ENCODE data around the gene MXRA7. TPM values are rescaled to one million over a fixed set of nuclear protein-coding genes. Genes with fewer than 3 reads are reported as not detected.

Gene MXRA7
- polyA plus RNA-seq, 1 donor = 87.4 TPM

DNA sequence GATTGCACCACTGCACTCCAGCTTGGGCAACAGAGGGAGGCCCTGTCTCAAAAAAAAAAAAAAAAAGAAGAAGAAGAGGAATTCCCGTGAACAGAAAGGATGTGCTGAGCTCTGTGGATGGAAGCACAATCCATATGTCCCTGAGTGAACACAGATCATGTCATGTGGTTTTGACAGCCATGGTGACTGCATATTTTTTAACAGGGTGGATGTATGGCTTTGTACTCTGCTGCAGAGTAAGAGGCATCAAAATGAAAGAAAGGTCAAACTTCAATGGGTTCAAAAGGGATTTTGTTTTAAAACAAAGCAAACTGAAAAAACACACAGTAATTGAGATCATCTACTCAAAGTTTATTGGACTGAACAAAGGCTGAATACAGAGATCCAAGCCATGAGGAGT lies 31.5 kb downstream of the MXRA7 start:
- DNase-seq = no peak

GRCh38 chr17:76678330-76678729 lies 32.4 kb downstream of the MXRA7 start:
- DNase-seq = no peak

- no peak for DNase-seq
Measured at GRCh38 chr17:76677406-76677805, 33.4 kb downstream of the MXRA7 start.

GRCh38 chr17:76676629-76677028 lies 34.1 kb downstream of the MXRA7 start:
- DNase-seq = no peak

GRCh38 chr17:76675648-76676047 lies 35.1 kb downstream of the MXRA7 start:
- DNase-seq = no peak

- DNase-seq = no peak
Measured at GRCh38 chr17:76674600-76674999, 36.2 kb downstream of the MXRA7 start.

DNA sequence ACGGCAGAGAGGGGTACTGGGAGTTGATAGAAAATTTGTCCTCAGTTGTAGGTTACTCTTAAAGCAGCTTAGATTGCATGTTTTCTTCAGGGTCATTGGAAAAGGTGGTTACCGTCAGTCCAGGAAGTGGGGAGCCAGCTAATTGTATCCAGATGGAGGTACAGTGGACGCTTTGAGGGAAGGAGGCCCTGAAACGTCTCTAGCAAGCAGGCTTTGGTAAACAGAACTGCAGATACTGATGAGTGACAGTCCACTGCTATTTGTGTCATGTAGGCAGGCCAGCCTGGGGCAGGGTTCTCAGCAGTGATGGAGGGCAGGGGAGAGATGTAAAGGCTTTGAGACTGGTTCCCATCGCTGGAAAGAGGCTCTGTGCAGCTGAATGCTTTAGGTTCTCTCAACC lies 37.0 kb downstream of the MXRA7 start:
- DNase-seq = no peak

DNA sequence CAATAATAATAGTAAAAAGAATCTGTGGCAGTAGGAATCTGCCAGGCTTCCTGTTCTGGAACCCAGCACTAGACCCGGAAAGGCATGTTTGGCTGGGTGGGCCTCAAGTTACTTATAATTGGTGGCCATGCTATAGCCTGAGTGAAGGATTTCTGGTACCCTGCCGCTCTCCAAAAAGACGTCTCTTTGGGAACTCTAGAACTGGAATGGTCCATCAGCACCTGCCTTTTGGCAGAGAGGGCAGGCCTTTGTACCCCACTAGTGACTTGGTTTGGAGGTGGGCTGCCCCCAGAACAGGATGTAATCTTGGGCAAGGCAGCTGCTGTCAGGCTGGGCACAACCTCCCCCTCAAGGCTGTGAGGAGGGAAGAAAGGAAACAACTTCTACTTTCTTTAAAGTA lies 37.9 kb downstream of the MXRA7 start:
- DNase-seq = no peak

- no peak for DNase-seq
Measured at GRCh38 chr17:76672270-76672851, 38.4 kb downstream of the MXRA7 start.

DNA sequence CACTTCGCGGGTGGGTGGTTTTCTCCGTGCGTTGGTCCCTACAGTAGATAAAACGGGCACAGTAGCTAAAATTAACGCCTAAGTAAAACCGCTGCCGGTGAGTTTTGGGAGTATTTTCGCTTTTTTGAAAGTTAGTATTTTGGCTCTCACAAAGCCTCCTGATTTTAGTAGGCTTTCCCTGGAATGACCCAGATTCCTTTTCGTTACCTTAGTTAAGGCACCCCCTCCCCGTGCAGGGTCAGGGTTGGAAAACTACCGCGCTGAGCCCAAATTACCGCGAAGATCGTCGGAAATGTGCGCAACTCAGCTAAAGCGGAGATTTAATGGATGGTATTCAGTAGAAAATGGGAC lies 38.9 kb downstream of the MXRA7 start:
- DNase-seq = no peak

- peak; percentile 100 for DNase-seq
Measured at GRCh38 chr17:76671123-76671911, 39.4 kb downstream of the MXRA7 start.

- DNase-seq = no peak
Measured at GRCh38 chr17:76670718-76671122, 40.0 kb downstream of the MXRA7 start.

DNA sequence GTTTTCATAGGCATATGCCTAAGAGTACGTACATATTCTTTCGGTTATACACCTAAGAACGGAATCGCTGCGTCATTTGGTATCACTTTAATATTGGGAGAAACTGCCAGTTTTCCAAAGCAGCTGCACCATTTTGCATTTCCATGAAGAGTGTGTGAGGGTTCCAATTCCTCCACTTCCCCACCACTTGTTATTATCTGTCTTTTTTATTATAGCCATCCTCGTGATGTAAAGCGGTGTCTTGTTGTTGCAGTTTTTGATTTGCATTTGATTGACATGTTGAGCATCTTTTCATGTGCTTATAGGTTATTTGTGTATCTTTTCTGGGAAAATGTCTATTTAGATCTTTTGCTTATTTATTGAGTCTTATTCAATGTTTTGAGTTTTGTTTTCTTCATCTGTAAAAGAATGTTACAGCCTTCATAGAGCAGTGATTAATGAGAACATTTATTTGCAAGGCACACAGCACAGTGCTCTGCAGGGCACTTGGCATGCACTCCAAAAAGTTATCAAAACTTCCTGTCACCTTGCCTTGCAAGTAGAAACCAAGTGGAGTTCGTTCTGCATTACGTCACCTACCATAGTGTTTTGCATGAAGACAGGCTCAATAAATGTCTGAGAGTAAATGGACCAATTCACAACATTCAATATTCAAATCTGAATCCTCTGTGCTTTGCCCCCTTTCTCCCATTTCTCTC lies 40.6 kb downstream of the MXRA7 start:
- DNase-seq = no peak

GRCh38 chr17:76667786-76668453 lies 42.8 kb downstream of the MXRA7 start:
- no peak for DNase-seq

DNA sequence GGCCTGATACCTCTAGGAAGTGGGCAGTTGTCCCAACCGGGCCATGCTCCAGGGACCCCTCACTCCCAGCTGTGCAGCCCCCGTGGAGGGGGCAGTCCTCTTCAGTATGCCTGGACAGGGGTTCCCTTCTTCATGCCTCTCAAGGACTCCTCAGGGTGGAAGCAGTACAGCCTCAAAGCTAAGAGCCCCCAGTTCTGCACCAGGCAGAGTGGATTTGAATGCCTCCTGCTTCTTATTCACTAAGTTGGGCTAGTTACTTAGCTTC lies 43.3 kb downstream of the MXRA7 start:
- no peak for DNase-seq

DNA sequence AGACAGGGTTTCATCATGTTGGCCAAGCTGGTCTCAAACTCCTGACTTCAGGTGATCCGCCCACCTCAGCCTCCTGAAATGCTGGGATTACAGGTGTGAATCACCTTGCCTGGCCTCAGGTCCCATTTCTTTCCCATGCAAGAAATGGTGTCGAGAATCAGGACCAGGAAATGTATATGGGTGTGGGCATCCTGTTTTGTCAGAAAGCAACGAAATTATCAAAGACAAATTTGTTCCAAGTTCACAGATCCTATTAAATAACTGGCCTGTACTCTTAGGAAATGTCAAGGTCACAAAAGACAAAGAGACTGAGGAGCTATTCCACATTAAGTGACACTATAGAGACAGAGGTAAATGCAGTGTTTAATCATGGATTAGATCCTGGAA lies 50.1 kb downstream of the MXRA7 start:
- DNase-seq = no peak

GRCh38 chr17:76659928-76660655 lies 50.7 kb downstream of the MXRA7 start:
- DNase-seq = no peak

DNA sequence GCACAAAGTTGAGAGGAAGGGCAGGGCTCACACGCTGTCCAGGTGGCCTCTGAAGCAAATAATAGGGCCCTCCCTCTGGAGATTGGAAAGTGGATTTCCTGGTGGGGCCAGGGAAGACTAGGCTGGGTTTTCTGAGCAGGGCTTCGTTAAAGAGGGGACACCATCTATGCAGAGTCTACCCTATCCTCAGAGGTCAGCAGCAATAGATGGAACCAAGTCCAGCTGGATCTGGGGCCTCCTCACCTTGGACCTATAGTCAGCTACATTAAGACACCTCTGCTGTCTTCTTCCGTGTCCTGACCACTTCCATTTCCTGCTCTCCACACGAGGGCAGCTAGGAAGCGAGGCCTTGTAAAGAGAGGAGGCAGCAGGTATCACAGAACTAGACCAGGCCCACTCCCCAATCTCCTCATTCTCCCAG lies 52.5 kb downstream of the MXRA7 start:
- DNase-seq = no peak

DNA sequence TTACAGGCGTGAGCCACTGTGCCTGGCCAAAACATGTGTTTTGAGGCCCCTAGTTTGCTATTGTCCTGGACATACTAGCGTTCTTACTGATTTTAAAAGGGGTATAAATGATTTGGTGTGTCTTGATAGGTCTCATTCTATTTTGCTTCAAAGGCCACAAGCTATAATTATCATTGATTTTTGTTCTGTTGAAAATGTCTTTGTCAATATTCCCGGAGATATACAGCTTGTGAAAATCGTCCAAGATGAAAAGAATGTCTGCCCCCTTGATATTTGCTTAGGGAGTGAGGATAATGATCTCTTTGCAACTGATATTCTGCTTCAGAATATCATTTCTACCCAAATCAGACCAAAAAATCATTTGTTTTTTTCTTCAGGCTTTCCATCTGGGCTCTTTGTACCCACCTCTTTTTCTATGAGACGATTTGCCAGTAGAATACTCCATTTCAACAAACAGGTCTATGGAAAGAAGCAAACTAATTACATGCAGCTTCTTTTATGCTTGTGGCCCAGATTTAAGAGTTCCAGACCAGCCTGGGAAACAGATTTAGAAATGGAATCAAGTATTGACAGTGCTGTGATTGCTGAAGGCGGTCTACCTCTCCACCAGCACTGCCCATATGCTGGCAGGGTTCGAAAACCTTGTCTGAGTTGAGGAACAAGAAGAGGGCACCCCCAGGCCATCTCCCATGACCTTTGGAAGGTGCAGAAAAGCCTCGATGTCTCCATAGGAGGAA lies 53.1 kb downstream of the MXRA7 start:
- DNase-seq = no peak

DNA sequence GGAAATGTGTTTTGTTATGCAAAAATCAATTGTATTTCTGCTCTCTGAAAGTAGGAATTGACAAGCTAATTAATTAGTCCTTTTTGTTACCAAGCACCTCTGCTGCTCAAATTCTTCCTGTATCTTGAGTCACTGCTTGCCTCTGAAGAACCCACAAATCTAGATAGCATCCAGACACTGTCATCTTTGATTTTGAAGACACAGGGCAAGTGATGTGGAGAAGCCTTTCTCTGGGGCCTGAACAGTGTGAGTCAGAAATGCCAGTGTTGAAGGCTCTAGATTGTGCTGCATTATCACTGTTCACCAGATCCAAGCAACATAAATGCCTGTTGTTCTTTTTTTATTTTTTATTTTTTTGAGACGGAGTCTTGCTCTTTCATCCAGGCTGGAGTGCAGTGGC lies 56.4 kb downstream of the MXRA7 start:
- DNase-seq = no peak

GRCh38 chr17:76650504-76650903 lies 60.3 kb downstream of the MXRA7 start:
- no peak for DNase-seq

DNA sequence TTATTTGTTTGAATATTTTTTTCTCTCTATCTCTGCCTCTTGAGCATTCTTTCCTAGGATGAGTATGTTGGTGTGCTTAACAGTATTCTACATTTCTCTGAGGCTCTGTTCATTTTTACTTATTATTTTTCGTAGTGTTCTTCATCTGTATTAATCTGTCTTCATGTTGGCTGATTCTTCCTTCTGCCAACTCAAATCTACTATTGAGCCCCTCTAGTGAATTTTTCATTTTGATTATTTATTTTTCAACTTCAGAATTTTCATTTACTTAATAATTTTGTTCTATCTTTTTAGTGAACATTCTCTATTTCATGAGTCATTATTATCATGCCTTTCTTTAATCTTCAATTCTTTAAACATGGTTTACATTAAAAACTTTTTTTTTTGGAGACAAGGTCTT lies 64.1 kb downstream of the MXRA7 start:
- DNase-seq = no peak
